Hepatocyte (in vitro differentiated cells): ENCODE measurements around the gene AKR1D1.

ENCODE experiments used
- CTCF ChIP-seq: fragments of 200-600 bp; sonication (generic); IDR thresholded peaks from 2 replicates; pipeline ENCODE4 v1.5.1; 2016; ENCODE audit warnings: antibody characterized with exemption, mild to moderate bottlenecking; ENCODE audit not compliant: poor library complexity
- EZH2 ChIP-seq: fragments of 200-600 bp; sonication (generic); IDR thresholded peaks from 2 replicates; pipeline ENCODE4 v1.6.1; 2016; ENCODE audit warnings: antibody characterized with exemption, mild to moderate bottlenecking, borderline replicate concordance
- EZH2phosphoT487 ChIP-seq: fragments of 200-600 bp; sonication (generic); IDR thresholded peaks from one replicate; pipeline ENCODE4 v1.6.1; 2018; ENCODE audit warnings: antibody characterized with exemption, mild to moderate bottlenecking, low read depth, moderate library complexity; ENCODE audit not compliant: unreplicated experiment, severe bottlenecking

- TF ChIP-seq CTCF (no peak), EZH2 (no peak), EZH2phosphoT487 (no peak)
Measured at GRCh38 chr7:138092486-138093028, 16.3 kb downstream of the AKR1D1 start.
